Measurements from ENCODE around the gene GPR156. TPM values are rescaled to one million over a fixed set of nuclear protein-coding genes. Genes with fewer than 3 reads are reported as not detected.

GPR156 gene
- total RNA-seq, 3 donors from 2014 or later = 0.33 to 0.88 (median 0.64) TPM

- H3K27me3 ChIP-seq = no peaks in the 10 kb centered on the region
- intact Hi-C loops (cut with DNase I; ENCODE audit: low total_unique reads) = no loop called here
- TF ChIP-seq CTCF (IDR thresholded peaks at IDR 0.05) (peak in 1 of 3 donors; percentile 22), POLR2A (IDR thresholded peaks at IDR 0.05) (no peak)
- H3K36me3 ChIP-seq = no peaks in the 10 kb centered on the region
- no peak overlapping the region for H3K4me3 ChIP-seq
- no peak overlapping the region for H3K27ac ChIP-seq
- no peak for DNase-seq (ENCODE audit: low spot score in 2 of 2)
- no peaks in the 10 kb centered on the region for H3K9me3 ChIP-seq
- H3K4me1 ChIP-seq = no peaks in the 10 kb centered on the region
These were observed 86.6 kb downstream of the GPR156 start for GRCh38 chr3:120198305-120198878.

- no peaks in the 10 kb centered on the region for H3K4me1 ChIP-seq
- no peaks in the 10 kb centered on the region for H3K27me3 ChIP-seq
- no peak for TF ChIP-seq CTCF (IDR thresholded peaks at IDR 0.05)
- TF ChIP-seq POLR2AphosphoS5 (IDR thresholded peaks at IDR 0.05) = no peak
- no peak for TF ChIP-seq POLR2A (IDR thresholded peaks at IDR 0.05)
- H3K9me3 ChIP-seq = no peaks in the 10 kb centered on the region
- H3K27ac ChIP-seq = no peak overlapping the region
- H3K36me3 ChIP-seq = no peaks in the 10 kb centered on the region
- intact Hi-C loops (cut with DNase I; ENCODE audit: low total_unique reads) = no loop called here
- H3K4me3 ChIP-seq = no peak overlapping the region
- no peak for DNase-seq (ENCODE audit: low spot score in 2 of 2)
These were observed 88.2 kb downstream of the GPR156 start for GRCh38 chr3:120196812-120197211.

GRCh38 chr3:120196333-120196732 lies 88.7 kb downstream of the GPR156 start:
- no peak overlapping the region for H3K27ac ChIP-seq
- no peaks in the 10 kb centered on the region for H3K4me1 ChIP-seq
- H3K9me3 ChIP-seq = no peaks in the 10 kb centered on the region
- H3K36me3 ChIP-seq = no peaks in the 10 kb centered on the region
- no peak overlapping the region for H3K4me3 ChIP-seq
- intact Hi-C loops (cut with DNase I; ENCODE audit: low total_unique reads) = no loop called here
- TF ChIP-seq POLR2AphosphoS5 (IDR thresholded peaks at IDR 0.05) (no peak), POLR2A (IDR thresholded peaks at IDR 0.05) (no peak), CTCF (IDR thresholded peaks at IDR 0.05) (no peak)
- H3K27me3 ChIP-seq = no peaks in the 10 kb centered on the region
- no peak for DNase-seq (ENCODE audit: low spot score in 2 of 2)

GRCh38 chr3:120193554-120193953 lies 91.5 kb downstream of the GPR156 start:
- no peak for DNase-seq (ENCODE audit: low spot score in 2 of 2)
- no peaks in the 10 kb centered on the region for H3K27me3 ChIP-seq
- no peaks in the 10 kb centered on the region for H3K36me3 ChIP-seq
- TF ChIP-seq POLR2A (IDR thresholded peaks at IDR 0.05) = no peak
- TF ChIP-seq POLR2AphosphoS5 (IDR thresholded peaks at IDR 0.05) = no peak
- no peak for TF ChIP-seq CTCF (IDR thresholded peaks at IDR 0.05)
- H3K4me3 ChIP-seq = no peak overlapping the region
- H3K9me3 ChIP-seq = no peaks in the 10 kb centered on the region
- intact Hi-C loops (cut with DNase I; ENCODE audit: low total_unique reads) = no loop called here
- no peaks in the 10 kb centered on the region for H3K4me1 ChIP-seq
- H3K27ac ChIP-seq = no peak overlapping the region

GRCh38 chr3:120192579-120192978 lies 92.4 kb downstream of the GPR156 start:
- DNase-seq (ENCODE audit: low spot score in 2 of 2) = no peak
- Histone ChIP-seq H3K4me1 (no peaks in the 10 kb centered on the region), H3K4me3 (no peak overlapping the region), H3K27ac (no peak overlapping the region), H3K9me3 (no peaks in the 10 kb centered on the region), H3K36me3 (no peaks in the 10 kb centered on the region), H3K27me3 (no peaks in the 10 kb centered on the region)
- intact Hi-C loops (cut with DNase I; ENCODE audit: low total_unique reads) = no loop called here
- TF ChIP-seq CTCF (IDR thresholded peaks at IDR 0.05) (no peak), POLR2A (IDR thresholded peaks at IDR 0.05) (no peak), POLR2AphosphoS5 (IDR thresholded peaks at IDR 0.05) (no peak)

All from breast epithelium (tissue), 4 donors.